B cell (primary cell): ENCODE data around the gene RIN3. TPM values are rescaled to one million over a fixed set of nuclear protein-coding genes. Genes with fewer than 3 reads are reported as not detected.

Source experiments
- ATAC-seq: fragments of 200-7000 bp; cut with Tn5 transposase; one replicate; pipeline ENCODE4 v1.10.0; 2021; ENCODE audit warnings: low read depth, mild to moderate bottlenecking, moderate number of reproducible peaks, moderate library complexity
- CTCF ChIA-PET: fragments of 350-600 bp; sonication (Branson Sonifier 250); formaldehyde crosslinking; loops from one replicate; lab custom pipeline; 2021; ENCODE audit warnings: antibody characterized with exemption, inconsistent platforms; lab: Charles Lee
- POLR2A ChIA-PET: fragments of 350-600 bp; sonication (Branson Sonifier 250); formaldehyde crosslinking; loops from one replicate; lab custom pipeline; 2021; ENCODE audit warnings: antibody characterized with exemption; lab: Charles Lee
- DNase-seq: peaks from one replicate; pipeline ENCODE4 v3.0.0; 2013
- H2AFZ ChIP-seq: 2 replicates; pipeline ENCODE4 v1.6.1; 2012; ENCODE audit warnings: mild to moderate bottlenecking, low read depth, low read length; ENCODE audit not compliant: insufficient read depth, poor library complexity, severe bottlenecking
- H3K27ac ChIP-seq, 2 donors: 1 replicate in 1 of 2; 2 replicates in 1 of 2; pipeline ENCODE4 v1.5.1; 2012 to 2013; ENCODE audit warnings: low read length in 2 of 2, mild to moderate bottlenecking in 2 of 2, moderate library complexity in 1 of 2
- H3K27me3 ChIP-seq, 4 experiments: fragments of 200-600 bp in 1 of 4; sonication (generic) in 1 of 4; replicated peaks in 1 of 4; 1 replicate in 2 of 4; 2 replicates in 2 of 4; pipeline versions ENCODE4 v1.6.1 to v1.7.0; 2013 to 2016; ENCODE audit warnings: low read length in 3 of 4, mild to moderate bottlenecking in 2 of 4, mixed read lengths in 1 of 4, moderate library complexity in 1 of 4; ENCODE audit not compliant: insufficient read depth in 4 of 4, control insufficient read depth in 3 of 4; ENCODE audit errors: control extremely low read depth in 1 of 4
- H3K36me3 ChIP-seq, 2 experiments: replicated peaks in 1 of 2; 1 replicate in 1 of 2; 2 replicates in 1 of 2; pipeline versions ENCODE4 v1.6.1 to v1.7.1; 2013; ENCODE audit warnings: low read length in 1 of 2; ENCODE audit not compliant: insufficient read depth in 2 of 2, control insufficient read depth in 1 of 2; ENCODE audit errors: control extremely low read depth in 1 of 2, extremely low read depth in 1 of 2
- H3K4me1 ChIP-seq, 2 donors: fragments of 200-600 bp in 1 of 2; sonication (generic) in 1 of 2; 1 replicate in 1 of 2; 2 replicates in 1 of 2; pipeline versions ENCODE4 v1.5.1 to v1.6.1; 2013 to 2017; ENCODE audit warnings: low read length in 2 of 2; ENCODE audit not compliant: control insufficient read depth in 2 of 2, insufficient read depth in 2 of 2
- H3K4me2 ChIP-seq: replicated peaks from 2 replicates; pipeline ENCODE3; 2012; ENCODE audit warnings: mild to moderate bottlenecking, low read depth, low read length; ENCODE audit not compliant: poor library complexity, severe bottlenecking
- H3K4me3 ChIP-seq, 5 experiments: fragments of 200-600 bp in 1 of 5; sonication (generic) in 1 of 5; 1 replicate in 3 of 5; 2 replicates in 2 of 5; pipeline versions ENCODE4 v1.5.1 to v1.7.0; 2011 to 2016; ENCODE audit warnings: low read length in 4 of 5, mild to moderate bottlenecking in 4 of 5, low read depth in 2 of 5, control low read depth in 1 of 5, moderate library complexity in 1 of 5; ENCODE audit not compliant: insufficient read depth in 1 of 5; ENCODE audit errors: control extremely low read depth in 1 of 5, extremely low read depth in 1 of 5
- H3K79me2 ChIP-seq: fragments of 200-600 bp; sonication (generic); one replicate; pipeline ENCODE4 v1.6.0; 2016; ENCODE audit warnings: low read length; ENCODE audit not compliant: control insufficient read depth, insufficient read depth
- H3K9ac ChIP-seq: fragments of 200-600 bp; sonication (generic); 2 replicates; pipeline ENCODE4 v1.6.1; 2017; ENCODE audit warnings: mild to moderate bottlenecking, low read length, moderate library complexity
- H3K9me3 ChIP-seq, 3 donors: one replicate each; pipeline versions ENCODE4 v1.6.1 to v1.7.1; 2013; ENCODE audit warnings: low read length in 2 of 3; ENCODE audit not compliant: control insufficient read depth in 2 of 3, insufficient read depth in 1 of 3; ENCODE audit errors: control extremely low read depth in 1 of 3
- H4K20me1 ChIP-seq: 2 replicates; pipeline ENCODE4 v1.6.0; 2012; ENCODE audit warnings: mild to moderate bottlenecking, low read length; ENCODE audit not compliant: insufficient read depth, control insufficient read depth, poor library complexity, severe bottlenecking
- H3K27ac Mint-ChIP-seq: one replicate; pipeline ENCODE4 v1.8.0; 2021; ENCODE audit warnings: mixed read lengths
- H3K27me3 Mint-ChIP-seq: one replicate; pipeline ENCODE4 v1.8.0; 2021; ENCODE audit warnings: mixed read lengths
- H3K4me1 Mint-ChIP-seq: one replicate; pipeline ENCODE4 v1.8.0; 2021; ENCODE audit warnings: mixed read lengths
- H3K4me3 Mint-ChIP-seq: one replicate; pipeline ENCODE4 v1.8.0; 2021; ENCODE audit warnings: mixed read lengths
- H3K9me3 Mint-ChIP-seq: one replicate; pipeline ENCODE4 v1.8.0; 2022; ENCODE audit warnings: mixed read lengths; ENCODE audit not compliant: insufficient read depth
- EZH2 ChIP-seq: IDR thresholded peaks from 2 replicates; pipeline ENCODE4 v1.6.1; 2012; ENCODE audit warnings: borderline replicate concordance, low read depth, mild to moderate bottlenecking, moderate library complexity, low read length; ENCODE audit not compliant: insufficient read depth, poor library complexity, severe bottlenecking
- WGBS: methylation state at CpG from one replicate; pipeline ENCODE4 v1.1.5; 2013; ENCODE audit warnings: missing lambda C conversion rate; ENCODE audit not compliant: insufficient coverage; 5-methylcytosine and 5-hydroxymethylcytosine counted together
- intact Hi-C: fragments of 100-400 bp; cut with micrococcal nuclease; formaldehyde crosslinking; loops from one replicate; pipeline ENCODE4 v1.10.0; 2022
- polyA plus RNA-seq: library from polyadenylated mRNA; depleted of rRNA; stranded (reverse); fragments of >200 nt; gene quantifications from 2 replicates; pipeline ENCODE4 v1.2.3, GENCODE V29; 2012
- total RNA-seq, 2 donors: library from RNA; stranded (reverse); fragments of 120-200 nt in 1 of 2; gene quantifications; 1 replicate in 1 of 2; 2 replicates in 1 of 2; pipeline versions ENCODE4 v1.2.3 to v1.2.4, GENCODE V29; 2013 to 2022
- TF ChIP-seq, protein P1 (sequence below): fragments of 200-600 bp; IDR thresholded peaks from one replicate; pipeline ENCODE4 v1.8.0; 2022; ENCODE audit warnings: antibody characterized with exemption, mild to moderate bottlenecking

RIN3 gene
- total and polyA plus RNA-seq, 2 donors (not counting 1 experiment from before 2014, with no cell fraction given) = 62.1 to 123 TPM

DNA sequence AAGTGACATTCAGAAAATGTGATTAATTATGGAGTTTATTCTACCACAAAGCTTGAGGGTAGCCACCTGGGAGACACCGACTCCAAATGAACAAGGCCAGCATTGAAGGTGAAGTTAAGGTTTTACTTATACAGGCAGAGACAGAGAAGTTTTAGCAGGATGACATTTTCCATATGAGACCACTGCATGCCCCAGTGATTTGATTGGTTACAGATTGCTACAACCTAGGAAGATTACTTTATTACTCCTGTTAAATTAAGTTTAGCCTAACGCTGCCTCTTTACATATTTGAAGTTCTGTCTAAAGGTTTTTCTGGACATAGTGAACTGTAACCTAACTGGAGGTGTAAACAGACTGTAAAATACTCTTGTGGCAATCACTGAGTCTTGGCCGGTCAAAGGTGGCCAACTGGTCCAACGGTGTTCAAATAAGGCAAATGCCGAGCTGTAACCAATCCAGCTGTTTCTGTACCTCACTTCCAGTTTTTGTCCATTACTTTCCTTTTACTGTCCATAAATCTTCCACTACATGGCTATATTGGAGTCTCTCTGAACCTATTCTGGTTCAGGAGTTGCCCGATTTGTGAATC, 57.2 kb downstream of the RIN3 start:
- peaks cover 0 to 16% of the 10 kb centered on the region in 2 experiments for H3K36me3 ChIP-seq
- DNase-seq (no peak), ATAC-seq (no peak)
- no peak overlapping the region for H3K4me2 ChIP-seq
- no peaks in the 10 kb centered on the region for H4K20me1 ChIP-seq
- Mint-ChIP-seq H3K27ac (peak overlapping the region; percentile 22), H3K9me3 (no peaks in the 10 kb centered on the region), H3K27me3 (no peaks in the 10 kb centered on the region), H3K4me1 (peaks cover 41% of the 10 kb centered on the region), H3K4me3 (no peak overlapping the region)
- H3K9me3 ChIP-seq = peaks cover 0 to 11% (median 3%) of the 10 kb centered on the region in 3 donors
- CTCF ChIA-PET = interaction anchor here (0.6 to 7.5 kb wide), 3 partner anchors 13 to 80 kb away, joined by 3 to 30 read pairs (median 3); no protein-coding TSS in a partner anchor
- no peak overlapping the region for H3K9ac ChIP-seq
- H3K27ac ChIP-seq = no peak overlapping the region
- intact Hi-C loops = no loop called here
- H2AFZ ChIP-seq = no peak overlapping the region
- H3K27me3 ChIP-seq = no peaks in the 10 kb centered on the region
- H3K4me1 ChIP-seq = peaks cover 19 to 26% of the 10 kb centered on the region in 2 donors
- 94% methylated on average over 3 of the region's 6 CpGs for WGBS
- POLR2A ChIA-PET = interaction anchor here (0.6 kb wide), 1 partner anchor 119 kb away, joined by 3 read pairs; no protein-coding TSS in a partner anchor
- no peak overlapping the region for H3K4me3 ChIP-seq
- H3K79me2 ChIP-seq = peaks cover 16% of the 10 kb centered on the region
- TF ChIP-seq EZH2 = no peak
- TF ChIP-seq, protein P1, sequence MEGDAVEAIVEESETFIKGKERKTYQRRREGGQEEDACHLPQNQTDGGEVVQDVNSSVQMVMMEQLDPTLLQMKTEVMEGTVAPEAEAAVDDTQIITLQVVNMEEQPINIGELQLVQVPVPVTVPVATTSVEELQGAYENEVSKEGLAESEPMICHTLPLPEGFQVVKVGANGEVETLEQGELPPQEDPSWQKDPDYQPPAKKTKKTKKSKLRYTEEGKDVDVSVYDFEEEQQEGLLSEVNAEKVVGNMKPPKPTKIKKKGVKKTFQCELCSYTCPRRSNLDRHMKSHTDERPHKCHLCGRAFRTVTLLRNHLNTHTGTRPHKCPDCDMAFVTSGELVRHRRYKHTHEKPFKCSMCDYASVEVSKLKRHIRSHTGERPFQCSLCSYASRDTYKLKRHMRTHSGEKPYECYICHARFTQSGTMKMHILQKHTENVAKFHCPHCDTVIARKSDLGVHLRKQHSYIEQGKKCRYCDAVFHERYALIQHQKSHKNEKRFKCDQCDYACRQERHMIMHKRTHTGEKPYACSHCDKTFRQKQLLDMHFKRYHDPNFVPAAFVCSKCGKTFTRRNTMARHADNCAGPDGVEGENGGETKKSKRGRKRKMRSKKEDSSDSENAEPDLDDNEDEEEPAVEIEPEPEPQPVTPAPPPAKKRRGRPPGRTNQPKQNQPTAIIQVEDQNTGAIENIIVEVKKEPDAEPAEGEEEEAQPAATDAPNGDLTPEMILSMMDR = no peak

DNA sequence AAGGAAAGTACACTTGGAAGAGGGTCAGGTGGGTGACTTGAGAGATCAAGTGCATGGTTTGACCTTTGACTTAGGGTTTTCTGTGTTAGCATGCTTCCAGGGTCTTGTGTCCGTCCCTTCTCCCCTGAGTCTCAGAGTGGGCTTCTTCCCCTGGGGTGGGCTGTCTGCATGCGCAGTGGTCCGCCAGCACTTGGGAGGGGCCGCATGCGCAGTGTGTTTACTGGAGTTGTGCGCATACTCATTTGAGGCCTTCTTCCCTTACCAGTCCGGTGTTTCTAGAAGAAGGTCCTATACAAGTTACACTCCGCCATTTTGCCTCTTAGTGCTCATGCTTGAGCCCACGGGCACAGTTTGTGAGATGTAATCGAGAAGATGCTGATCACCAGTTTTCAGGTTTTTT, 58.5 kb downstream of the RIN3 start:
- ATAC-seq (no peak), DNase-seq (no peak)
- Histone ChIP-seq H3K4me1 (peaks cover 27 to 39% of the 10 kb centered on the region in 2 donors), H3K36me3 (peaks cover 0 to 6% of the 10 kb centered on the region in 2 experiments), H3K27ac (no peak overlapping the region), H4K20me1 (no peaks in the 10 kb centered on the region), H3K4me3 (no peak overlapping the region), H3K9ac (no peak overlapping the region), H3K27me3 (no peaks in the 10 kb centered on the region), H3K4me2 (no peak overlapping the region), H2AFZ (no peak overlapping the region), H3K79me2 (peaks cover 9% of the 10 kb centered on the region), H3K9me3 (peaks cover 0 to 4% (median 0%) of the 10 kb centered on the region in 3 donors)
- Mint-ChIP-seq H3K4me3 (no peak overlapping the region), H3K4me1 (peaks cover 52% of the 10 kb centered on the region), H3K27ac (no peak overlapping the region), H3K27me3 (no peaks in the 10 kb centered on the region), H3K9me3 (no peaks in the 10 kb centered on the region)
- CTCF ChIA-PET = no interaction called here
- no peak for TF ChIP-seq EZH2
- TF ChIP-seq, protein P1 = no peak
- intact Hi-C loops = no loop called here
- WGBS = 100% methylated on average over 10 of the region's 10 CpGs
- POLR2A ChIA-PET = interaction anchor here (0.6 kb wide), 1 partner anchor 34 kb away, joined by 3 read pairs; no protein-coding TSS in a partner anchor
